ENCODE results near the gene C10orf53.
"Not testable (repeated sequence)": the region's sequence is repeated elsewhere in the genome, so short reads cannot be mapped to it uniquely, and the experiment has no call there.

C10orf53 gene

DNA sequence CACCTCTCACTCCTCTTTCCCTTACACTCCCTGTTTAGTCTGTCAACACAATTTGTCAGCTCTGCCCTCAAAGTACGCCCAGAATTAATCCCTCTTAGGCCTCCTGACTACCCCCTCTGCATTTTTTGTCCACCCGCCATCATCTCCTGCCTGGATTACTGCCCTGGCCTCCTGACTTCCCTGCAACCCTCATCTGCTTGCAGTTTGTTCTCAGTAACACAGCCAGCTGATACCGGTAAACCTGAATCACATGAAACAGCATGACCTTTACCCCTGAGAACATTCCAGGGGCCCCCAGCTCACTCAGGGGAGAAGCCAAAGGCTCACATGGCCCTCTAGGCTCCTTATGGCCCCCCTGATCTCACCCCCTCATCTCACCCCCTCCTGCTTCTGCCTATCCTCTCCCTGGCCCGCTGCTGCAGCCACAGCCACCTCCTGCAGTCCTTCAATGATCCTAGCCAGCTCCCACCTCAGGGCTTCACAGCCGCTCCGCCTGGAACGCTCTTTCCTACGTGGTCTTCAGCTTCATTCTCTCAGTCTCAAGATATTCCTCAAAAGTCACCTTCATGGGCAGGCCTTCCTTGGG, 8.9 kb downstream of the C10orf53 start:
- DNase-seq = no peak

GRCh38 chr10:49688920-49689319, 9.5 kb downstream of the C10orf53 start:
- DNase-seq = no peak

DNA sequence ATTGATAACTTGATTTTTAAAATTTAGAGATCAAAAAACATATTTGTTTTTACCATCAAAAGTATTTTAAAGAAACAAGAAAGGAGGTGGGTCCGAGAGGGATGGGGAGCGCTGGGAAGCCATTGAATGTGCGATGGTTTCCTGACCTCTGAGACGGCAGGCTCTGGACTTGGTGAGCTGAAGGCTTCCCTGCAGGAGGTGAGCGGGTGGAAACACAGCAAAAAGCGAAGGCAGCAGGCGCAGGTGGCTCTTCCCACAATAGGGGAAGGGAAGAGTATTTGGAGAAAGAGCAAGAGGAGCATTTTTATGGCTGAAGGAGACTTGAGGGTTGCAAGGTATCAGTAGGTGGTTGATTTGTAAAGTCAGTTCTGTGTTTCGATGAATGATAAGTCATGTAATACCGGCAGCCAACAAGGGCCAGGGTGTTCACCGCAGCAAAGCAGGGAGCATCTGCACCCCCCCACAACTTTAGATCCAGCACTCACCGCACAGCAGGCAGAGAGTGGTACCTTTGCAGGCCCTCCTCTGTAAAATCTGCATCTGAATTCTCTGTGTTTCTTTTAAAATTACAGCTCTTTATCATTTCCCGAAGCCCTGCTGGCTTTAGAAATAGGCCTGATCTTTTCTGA, 10.5 kb downstream of the C10orf53 start:
- DNase-seq = no peak

GRCh38 chr10:49690698-49691356, 11.4 kb downstream of the C10orf53 start:
- DNase-seq = no peak

DNA sequence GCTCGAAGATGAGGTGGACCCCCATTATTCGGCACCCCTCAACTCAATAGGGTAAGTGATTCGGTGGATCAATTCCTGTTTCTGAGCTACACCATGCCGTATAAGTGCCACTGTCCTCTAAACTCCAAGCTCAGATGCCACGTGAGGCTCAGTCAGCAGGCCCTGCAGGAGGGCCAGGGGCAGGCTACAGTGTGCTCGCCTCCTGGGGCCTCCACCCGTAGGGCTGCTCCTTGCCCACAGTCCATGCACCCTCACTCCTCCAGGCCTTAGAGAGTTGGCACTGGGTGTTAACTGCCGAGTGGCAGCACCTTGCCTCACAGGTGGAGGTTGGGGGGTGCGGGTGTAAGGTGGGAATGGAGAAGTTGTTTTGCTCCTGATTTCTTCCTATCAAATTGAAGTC, 12.1 kb downstream of the C10orf53 start:
- DNase-seq = no peak

GRCh38 chr10:49694466-49694865, 15.0 kb downstream of the C10orf53 start:
- DNase-seq = no peak

DNA sequence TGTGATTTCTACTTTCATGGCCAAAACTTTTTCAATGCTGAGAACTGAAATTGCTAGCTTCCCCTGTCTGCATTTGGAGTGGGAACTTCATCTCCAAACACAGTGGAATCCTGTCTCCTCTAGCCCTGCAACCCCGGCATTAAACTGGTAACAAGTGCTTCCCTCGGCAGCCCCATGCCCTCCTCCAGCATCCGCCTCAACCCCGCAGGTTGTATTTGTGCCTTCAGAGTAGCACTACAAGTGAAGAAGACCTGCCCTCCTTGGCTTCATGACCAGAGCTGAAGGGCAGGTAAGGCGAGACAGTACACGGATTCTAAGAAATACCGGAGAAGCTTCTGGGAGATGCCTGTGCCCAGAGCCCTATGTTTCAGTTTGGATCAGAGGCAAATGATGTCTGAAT, 16.9 kb downstream of the C10orf53 start:
- no peak for DNase-seq

- no peak for DNase-seq
These were observed 19.2 kb downstream of the C10orf53 start for GRCh38 chr10:49698679-49699078.

DNA sequence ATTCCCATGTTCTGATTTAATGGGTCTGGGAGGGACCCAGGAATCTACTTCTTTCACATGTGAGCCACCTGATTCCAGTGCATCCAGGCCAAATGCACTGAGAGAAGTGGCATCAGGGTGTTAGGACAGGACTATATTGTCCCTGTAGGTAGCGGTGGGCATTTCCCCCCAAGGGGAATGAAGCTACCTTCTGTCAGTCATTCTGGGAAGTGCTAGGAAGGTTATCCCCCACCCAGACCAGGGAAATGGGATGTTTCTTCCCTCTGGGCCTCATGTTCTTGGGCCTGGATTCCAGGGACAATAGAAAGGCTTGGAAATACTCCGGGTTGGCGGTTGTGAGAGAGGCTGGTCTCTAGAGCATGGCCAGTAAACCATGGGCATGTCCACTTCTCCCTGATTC, 20.8 kb downstream of the C10orf53 start:
- DNase-seq = no peak

DNA sequence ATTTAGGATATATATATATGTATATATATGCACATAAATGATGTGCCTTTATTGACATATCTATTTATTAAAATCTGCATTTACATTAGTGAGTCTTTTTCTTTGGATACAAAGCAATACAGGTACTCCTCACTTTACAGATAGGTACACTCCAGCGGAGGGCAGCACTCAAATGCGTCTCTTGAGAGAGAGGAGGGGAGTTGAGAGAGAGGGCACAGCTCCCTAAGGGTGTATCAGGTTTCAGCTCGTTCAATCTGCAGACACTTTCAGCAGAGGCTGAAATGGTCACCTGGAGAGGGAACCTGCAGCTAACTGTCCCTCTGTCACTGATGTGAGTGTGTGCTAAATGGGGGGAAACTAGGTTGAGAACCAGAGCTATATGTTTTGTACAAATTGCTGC, 21.5 kb downstream of the C10orf53 start:
- no peak for DNase-seq

- no peak for DNase-seq
These were observed 28.1 kb downstream of the C10orf53 start for GRCh38 chr10:49707585-49707984.

GRCh38 chr10:49709934-49710333, 30.5 kb downstream of the C10orf53 start:
- DNase-seq = no peak

GRCh38 chr10:49710966-49711365, 31.5 kb downstream of the C10orf53 start:
- no peak for DNase-seq

GRCh38 chr10:49711481-49711880, 32.0 kb downstream of the C10orf53 start:
- no peak for DNase-seq

DNA sequence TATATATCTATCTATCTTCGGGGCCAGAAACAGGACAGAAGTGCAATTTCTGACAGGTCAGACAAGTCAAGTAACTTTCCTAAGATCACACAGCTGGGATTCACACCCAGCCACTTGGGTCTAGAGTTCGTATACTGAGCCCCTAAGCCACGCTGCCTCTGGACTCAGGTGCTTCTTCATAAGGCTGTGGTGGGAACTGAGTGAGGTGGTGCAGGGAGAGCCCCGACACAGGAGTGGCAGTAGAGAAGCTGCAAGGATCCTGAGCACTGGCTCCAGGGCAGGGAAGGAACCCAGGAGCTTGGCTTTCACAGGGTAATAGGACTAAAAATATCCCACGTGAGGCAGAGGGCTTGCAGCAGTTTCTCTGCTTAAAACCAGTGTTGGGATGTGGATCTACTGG, 33.8 kb downstream of the C10orf53 start:
- DNase-seq = no peak

DNA sequence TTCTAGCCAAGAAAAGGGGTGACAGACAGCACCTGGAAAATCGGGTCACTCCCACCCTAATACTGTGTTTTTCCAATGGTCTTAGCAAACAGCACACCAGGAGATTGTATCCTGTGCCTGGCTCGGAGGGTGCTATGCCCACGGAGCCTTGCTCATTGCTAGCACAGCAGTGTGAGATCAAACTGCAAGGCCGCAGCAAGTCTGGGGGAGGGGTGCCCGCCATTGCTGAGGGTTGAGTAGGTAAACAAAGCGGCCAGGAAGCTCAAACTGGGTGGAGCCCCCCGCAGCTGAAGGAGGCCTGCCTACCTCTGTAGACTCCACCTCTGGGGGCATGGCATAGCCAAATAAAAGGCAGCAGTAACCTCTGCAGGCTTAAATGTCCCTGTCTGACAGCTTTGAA, 35.7 kb downstream of the C10orf53 start:
- DNase-seq = not testable (repeated sequence)

DNA sequence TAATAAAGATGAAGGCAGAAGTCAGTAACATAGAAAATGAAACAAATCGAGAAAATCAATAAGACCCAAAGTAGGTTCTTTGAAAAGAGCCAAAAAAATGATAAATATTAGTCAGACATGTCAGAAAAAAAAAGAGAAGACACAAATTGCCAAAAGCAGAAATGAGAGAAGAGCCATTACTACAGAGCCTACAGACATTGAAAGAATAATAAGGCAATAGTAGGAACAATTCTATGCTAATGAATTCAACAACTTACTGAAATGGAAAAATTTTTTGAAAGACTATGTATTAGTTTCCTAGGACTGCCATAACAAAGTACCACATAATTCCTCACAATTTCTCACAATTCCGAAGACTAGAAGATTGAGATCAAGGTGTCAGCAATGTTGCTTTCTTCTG, 47.1 kb downstream of the C10orf53 start:
- DNase-seq = no peak

DNA sequence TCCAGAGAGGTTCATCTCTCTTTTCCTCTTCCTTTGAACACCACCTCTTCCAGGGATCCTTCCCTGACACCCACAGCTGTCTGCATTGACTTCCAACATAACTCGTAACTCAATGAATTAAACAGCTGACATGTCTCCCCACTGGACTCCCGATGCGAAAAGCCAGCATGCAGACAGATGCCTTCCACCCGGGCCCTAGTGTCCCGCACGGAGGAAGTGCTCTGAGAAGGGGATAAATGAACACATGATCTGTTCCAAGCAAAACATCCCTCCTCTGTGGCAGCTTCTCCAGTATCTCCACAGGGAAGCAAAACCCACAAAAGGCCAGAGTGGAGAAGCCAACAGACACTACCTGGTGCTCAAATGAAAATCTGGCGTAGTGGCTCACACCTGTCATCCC, 54.4 kb downstream of the C10orf53 start:
- DNase-seq = no peak

DNA sequence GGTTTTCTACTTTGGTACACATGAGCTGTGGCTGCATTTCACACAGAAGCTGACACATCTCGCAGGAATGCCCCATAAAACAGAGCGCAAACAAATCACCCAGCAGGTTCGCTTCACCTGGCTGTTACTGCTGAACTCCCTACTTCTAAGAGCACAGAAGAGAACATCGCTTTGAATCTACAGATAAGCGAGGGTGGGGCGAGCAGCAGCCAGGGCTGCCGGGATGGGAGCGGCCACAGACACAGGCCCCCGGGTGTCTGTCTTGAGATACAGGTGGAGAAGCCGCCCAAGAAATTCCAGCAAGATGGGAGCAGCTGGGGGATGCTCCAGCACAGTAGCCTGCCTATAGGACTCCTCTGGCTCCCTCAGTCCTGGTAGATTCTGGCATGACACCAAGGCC, 55.2 kb downstream of the C10orf53 start:
- DNase-seq = no peak

- DNase-seq = no peak
These were observed 55.7 kb downstream of the C10orf53 start for GRCh38 chr10:49735161-49735560.

- no peak for DNase-seq
These were observed 56.6 kb downstream of the C10orf53 start for GRCh38 chr10:49735848-49736563.

DNA sequence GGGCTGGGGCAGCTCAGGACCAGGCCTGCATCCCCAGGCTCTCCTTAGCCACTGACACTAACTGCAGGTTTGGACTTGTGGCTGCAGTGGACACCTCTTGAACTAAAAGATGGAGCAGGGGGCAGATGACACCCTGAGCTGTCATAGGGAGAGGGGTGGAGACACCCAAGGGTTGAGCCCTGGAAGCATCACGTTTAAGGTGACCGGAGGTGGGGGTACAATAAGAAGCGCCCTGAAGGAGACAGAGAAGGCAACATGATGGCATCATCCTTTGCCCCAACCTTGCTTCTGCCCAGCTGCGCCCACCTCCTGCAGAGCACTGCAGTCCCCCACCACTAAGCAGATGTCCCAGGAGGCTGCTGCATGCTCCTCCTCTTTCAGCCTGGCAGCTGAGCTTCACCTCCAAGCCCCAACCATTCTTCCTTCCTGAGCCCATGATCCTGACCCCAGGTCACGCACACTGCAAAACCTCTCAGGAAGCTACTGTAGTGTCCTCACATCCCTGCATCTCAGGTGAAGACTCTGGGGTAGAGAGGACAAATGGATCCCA, 57.2 kb downstream of the C10orf53 start:
- DNase-seq = no peak

GRCh38 chr10:49737474-49738201, 58.2 kb downstream of the C10orf53 start:
- no peak for DNase-seq

All from stimulated activated CD4-positive, alpha-beta T cell treated with anti-CD3 and anti-CD28 coated beads, Interleukin-15, amount 100 ng/mL, for 24 hours (primary cell).